HG02840 (cell line): ENCODE measurements around the gene NYAP1.

Experiments
- ATAC-seq: cut with Tn5 transposase; IDR thresholded peaks from one replicate; pipeline ENCODE4 v1.9.1; 2021; ENCODE audit warnings: mild to moderate bottlenecking, moderate library complexity, moderate number of reproducible peaks; ENCODE audit not compliant: unreplicated experiment, low FRiP score

The NYAP1 gene

GRCh38 chr7:100456562-100456961, 27.2 kb upstream of the NYAP1 start:
- no peak for ATAC-seq

DNA sequence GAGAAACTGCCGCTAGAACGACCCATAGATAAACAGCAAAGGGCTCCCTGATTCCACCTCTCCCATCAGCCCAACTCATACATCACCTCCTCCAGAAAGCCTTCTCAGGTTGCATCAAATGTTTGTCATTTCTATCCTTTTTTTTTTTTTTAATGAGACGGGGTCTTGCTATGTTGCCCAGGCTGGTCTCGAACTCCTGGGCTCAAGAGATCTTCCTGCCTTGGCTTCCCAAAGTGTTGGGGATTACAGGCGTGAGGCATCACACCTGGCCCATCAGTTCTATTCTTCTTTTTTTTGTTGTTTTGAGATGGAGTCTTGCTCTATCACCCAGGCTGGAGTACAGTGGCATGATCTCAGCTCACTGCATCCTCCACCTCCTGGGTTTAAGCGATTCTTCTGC, 26.7 kb upstream of the NYAP1 start:
- ATAC-seq = no peak

DNA sequence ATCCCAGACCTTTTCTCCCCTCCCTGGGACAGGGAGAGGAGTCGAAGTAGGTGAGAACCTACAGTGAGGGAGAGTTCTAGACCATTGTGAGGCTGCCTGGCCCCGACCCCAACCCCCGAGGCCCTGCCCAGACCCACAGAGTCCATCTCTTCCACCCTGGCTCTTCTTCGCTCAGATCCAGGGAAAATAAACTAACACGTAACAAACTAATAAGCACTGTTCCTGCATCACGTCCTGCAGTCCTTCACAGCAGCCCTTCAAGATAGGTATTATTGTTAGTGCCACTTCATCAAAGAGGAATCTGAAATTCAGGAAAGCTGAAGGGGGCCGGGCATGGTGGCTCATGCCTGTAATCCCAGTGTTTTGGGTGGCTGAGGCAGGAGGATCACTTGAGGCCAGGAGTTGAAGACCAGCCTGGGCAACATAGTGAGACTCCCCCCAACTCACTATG, 19.5 kb upstream of the NYAP1 start, which contains the start of gene SPACDR:
Gene SPACDR, minus strand, starts transcription at position 51 of the 451 bp plus-strand sequence. CDS start 235 bp downstream, outside the sequence.
- ATAC-seq = no peak

DNA sequence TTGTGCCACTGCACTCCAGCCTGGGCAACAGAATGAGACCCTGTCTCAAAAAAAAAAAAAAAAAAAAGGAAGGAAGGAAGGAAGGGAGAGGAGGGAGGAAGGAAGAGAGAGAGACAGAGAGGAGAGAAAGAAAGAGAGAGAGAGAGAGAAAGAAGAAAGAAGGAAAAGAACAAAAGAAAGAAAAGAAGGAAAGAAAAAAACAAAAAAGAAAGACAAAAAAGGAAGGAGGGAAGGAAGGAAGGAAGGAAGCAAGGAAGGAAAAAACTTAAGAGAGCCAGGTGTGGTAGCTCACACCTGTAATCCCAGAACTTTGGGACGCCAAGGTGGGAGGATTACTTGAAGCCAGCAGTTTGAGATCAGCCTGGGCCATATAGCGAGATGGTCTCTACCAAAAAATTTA, 18.9 kb upstream of the NYAP1 start:
- ATAC-seq = no peak

GRCh38 chr7:100465299-100465698, 18.4 kb upstream of the NYAP1 start:
- no peak for ATAC-seq

DNA sequence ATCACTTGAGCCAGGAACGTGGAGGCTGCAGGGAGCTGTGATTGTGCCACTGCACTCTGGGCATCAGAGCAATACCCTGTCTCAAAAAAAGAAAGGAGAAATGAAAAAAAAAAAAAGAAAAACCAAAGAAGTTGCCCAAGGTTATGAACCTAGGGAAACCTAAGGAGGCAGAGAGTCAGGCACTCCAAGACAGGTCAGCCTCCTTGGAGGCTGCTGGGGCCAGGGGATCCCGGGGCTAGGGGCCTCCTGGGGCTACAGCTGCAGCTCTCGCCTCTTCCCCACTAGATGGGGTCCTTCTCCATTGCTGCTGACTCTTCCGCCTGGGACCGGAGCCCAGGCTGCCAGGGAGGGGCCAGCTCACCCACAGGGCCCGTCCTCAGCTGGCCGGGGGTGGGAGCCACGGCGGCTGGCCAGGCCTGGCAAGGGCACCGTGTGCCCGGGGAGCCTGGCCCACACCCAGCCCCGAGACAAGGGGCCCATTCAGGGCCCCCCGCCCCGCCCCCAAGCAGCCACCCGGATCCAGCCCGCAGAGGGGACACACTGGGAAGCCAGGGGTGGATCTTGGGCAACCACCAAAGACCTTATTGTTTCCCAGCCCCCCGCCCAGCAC, 17.9 kb upstream of the NYAP1 start:
- ATAC-seq = no peak

DNA sequence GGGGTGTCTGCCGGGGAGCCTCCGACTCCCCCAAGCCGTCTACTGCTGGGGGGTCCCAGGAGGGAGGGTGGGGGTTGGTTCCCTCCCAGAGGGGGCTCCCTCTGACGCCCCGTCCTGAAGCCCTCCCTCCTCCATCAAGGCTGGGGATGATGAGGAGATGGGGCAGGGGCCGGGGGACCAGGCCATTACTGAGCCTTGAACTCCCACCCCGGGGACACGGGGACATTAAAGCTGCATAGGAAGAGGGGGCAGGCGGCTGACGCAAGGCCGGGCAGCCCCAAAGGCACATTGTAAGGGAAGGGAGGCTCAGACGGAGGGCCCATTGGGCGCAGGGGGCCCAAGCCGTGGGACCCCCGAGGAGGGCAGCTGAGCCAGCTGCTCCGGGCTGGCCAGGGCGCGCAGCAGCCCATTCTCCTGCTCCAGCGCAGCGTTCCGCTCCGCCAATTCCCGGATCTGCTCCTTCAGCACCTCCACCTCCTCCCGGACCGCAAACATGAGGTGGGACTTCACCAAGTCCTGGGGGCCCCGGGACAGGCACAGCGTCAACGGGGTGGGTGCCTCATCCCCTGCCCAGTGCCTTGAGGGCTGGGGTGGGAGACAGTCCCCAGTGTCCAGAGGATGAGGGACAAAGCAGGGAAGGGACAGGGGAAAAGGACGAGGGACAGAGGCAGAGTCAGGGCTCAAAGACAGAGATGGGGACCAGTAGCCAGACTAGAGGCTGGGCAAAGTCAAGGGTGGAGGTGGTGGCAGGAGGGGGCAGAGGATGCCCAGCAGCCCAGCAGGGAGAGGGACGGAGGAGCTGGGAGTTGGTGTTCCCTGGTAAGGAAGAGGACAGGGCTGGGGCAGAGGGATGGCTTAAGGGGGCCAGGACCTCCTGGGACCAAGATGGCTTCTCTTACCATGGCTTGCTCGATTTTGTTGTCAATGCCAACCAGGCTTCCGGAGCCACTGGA, 16.8 kb upstream of the NYAP1 start:
- ATAC-seq = no peak

DNA sequence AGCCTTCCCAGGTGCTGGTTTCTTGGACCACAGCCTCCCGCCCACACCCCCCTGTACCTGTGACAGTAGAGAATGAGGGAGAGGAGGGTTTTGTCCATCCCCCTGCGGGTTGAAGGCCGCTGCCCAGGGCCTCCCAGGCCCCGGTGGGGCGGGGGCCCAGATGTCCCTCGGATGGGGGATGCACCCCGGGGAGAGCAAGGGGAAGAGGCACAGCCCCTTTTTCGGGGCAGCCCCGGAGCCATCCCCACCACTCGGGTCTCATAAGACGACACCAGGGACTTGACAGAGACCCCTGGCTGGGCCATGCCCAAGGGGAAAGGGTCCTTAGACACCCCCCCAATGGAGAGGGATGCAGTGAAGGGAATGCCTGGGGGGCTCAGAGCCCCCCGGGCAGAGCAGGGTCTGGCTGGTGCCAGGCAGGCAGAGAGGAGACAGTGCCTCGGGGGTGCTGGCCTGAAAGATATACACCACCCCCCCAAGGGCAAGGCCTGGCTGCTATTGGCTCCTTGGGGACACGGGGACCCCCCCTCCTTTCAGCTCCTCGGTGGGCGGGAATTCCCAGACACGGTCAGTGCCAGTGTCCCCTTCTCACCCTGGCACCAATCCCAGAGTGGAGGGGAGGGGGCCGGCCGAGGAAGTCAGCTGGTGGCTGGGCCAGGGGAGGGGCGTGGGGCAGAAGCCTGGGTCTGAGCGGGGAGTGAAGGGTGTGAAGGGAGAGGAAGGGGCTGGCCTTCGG, 15.9 kb upstream of the NYAP1 start:
- ATAC-seq = no peak

DNA sequence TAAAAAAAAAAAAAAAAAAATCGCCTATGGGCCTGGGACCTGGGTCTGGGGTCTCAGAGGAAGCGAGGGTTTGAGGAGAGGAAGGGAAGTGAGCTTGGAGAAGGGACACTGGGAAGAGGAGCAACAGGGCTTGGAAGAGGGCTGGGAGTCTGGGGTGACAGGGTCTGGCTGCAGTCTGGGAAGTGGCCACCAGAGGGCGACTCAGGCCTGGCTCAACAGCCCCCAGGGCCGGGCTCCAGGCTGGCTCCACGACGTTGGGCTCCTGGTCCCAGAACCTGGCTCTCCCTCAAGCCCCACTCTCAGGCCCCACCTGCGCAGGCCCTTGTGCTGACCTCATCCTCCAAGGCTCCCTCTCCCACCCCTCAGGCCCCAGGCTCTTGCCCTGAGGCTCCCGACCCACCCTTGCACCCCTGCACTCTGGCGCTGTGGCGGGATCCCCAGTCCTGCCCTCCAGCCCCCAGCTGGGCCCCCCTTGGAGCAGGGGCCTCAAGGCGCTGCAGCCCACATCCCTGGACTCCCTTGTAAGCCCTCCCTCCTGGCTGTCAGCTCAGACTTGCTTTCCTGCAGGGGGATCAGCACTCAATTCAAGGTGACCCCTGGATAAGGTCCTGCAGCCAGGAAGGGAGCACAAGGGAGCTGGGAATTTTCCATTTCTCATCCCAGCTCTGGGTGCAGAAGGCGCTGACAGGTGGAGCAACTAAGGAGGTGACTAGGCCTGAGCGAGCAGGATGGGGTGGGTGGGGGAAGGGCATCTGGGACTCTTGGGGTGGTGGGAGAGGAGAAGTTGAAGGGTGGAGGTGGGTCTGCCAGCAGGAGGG, 14.3 kb upstream of the NYAP1 start:
- ATAC-seq = no peak

DNA sequence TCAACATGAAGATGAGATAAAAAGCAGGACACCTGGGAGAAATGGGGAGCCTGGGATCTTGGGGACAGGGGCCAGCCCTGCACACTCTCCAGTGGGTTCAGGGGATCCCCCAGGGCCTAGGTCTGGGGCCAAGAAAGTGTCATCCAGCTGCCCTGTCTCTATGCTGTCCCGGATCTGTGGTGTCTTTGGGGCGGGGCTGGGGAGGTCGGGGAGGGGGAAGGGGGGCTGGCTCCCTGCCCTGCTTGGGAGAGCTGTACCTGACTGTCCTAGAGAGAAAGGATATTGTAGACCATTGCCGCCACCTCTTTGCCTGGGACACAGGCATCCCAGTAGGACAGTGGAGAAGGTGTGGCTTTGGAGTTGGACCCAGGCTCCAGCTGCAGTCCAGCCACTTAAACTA, 12.7 kb upstream of the NYAP1 start:
- no peak for ATAC-seq

GRCh38 chr7:100472121-100472851, 11.4 kb upstream of the NYAP1 start:
- ATAC-seq = no peak

DNA sequence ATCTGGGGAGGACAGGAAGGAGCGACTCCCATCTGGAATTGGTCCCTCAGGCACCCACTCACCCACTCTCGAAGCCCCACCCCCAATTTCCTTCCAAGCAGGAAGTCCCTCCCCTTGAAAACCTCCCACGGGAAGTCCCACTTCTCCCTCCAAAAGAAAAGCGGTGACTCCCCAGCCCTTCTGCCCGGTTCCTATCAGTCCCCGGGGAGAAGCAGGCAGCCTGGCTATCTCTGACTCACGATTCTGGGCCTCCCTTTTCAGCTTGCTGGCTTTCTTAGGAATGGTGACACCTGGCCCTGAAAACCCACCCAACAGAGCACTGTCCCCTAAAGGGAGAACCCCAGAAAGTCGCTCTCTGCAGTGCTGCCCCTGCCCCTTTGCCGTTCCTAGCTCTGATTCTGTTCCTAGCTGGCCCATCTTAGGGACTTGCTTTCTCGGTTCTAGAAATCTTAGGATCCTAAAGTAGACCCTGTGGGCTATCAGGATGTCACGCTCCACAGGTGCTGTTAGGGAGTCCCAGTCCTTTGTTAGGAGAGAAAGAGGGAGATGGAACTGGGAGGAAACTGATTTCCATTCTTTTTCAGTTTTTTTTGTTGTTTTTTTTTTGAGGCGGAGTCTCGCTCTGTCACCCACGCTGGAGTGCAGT, 10.8 kb upstream of the NYAP1 start:
- no peak for ATAC-seq

DNA sequence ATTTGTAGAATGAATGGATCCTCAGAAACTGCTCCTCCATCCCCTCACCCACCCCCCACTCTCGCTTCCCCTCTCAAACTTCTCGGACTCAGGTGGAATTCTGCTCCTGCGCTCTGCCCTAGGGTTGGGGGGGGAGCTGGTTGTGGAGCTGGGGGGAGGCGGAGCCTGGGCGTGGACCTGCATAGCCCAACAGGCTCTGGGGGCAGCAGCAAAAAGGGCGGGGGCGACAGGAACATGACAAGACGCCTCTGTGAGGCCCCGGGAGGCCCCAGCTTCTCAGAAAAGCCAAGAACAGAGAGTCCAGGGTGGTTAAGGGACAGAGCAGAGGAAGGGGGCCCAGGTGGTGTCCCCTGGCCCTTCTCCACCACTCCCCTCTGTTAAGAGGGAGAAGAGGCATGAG, 8.2 kb upstream of the NYAP1 start:
- no peak for ATAC-seq

DNA sequence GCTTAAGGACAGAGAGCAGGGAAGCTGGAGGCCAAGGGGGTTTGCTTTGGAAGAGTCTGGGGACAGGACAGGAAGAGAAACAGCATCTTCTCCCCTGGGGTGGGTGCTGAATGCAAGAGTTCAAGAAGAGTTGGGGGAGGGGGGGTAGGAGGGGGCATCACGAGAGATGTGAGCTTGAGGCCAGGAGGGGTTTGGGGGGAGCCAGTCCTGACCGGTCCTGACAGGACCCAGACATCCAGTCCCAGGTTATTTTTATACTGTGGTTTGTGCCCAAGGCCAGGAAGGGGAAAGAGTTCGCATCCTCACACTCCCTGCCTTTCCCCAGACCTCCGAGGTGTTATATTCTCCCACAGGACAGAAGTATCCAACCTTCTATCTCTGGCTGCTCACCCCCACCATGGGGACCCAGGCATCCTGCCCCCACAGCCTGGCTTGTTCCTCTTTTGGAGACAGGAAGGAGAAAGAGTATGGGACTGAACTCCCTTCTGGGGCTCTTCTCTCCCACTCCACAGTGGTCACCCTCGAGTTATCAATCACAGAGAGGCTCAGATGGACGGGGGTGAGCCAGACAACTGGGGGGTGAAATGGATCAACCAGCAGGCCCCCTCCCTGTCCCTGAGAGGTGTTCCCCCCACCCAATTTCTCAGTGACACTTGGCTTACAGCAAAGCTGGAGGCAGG, 7.5 kb upstream of the NYAP1 start:
- no peak for ATAC-seq

DNA sequence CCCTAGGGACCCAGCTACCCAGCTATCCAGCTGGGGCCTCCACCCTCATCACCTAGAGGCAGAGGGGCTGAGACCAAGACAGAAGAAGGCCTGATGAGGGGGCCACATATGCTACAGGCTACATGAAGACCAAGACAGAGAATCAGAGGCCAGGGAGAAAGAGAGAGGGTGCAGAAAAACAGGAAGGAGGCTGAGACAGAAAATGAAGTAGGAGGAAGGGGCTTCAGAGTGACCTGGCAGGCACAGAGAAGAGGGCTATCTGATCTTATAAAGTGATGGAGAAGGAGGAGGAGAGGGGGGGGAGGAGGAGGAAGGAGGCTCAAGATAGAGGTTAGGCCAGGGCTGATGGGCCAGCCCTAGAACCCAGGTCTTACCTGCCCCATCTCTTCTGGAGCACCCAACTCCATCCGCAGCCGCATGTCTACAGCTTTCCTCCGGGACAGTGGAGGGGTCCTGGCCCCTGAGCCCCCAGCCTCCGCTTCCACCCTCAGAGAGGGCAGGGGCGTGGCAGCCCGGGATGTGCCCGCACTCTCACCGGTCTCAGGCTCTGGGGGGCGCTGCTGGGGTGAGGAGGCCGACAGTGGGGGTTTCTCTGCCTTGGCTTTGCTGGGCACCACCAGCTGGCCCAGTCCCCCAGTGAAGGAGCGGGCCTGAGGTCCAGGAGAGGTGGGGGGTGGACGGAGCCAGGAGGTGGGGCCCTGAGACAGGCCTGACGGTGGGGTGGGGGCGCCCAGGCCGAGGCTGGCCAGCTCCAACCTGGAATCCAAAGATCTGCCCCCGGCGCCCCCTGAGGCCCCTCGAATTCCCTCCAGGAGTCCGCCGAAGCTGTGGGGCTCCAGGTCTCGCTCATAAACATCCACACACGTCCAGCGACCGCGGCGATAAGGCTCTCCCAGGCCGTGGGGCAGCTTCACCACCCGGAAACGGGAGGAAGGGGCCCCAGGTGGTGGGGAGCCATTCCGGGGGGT, 6.5 kb upstream of the NYAP1 start:
- no peak for ATAC-seq

DNA sequence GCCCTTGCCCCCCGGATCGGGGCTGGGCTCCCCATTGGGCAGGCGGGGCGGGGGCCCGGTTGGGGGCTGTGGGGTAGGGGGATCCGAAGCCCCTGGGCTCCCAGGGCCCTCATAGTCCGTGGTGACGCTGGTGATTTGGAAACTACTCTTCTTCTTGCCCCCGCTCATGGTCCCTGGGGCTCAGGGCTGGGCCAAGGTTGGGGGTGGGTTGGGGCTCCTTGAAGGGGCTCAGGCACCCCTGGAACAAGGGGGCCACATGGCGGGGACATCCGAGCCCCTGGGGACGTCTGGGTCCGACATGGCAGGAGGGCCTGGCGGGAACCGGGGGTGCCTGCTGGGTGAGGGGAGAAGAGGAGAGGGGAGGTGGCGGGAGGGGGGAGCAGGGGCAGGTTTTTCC, 5.9 kb upstream of the NYAP1 start:
- ATAC-seq = no peak

- ATAC-seq = peak; percentile 47
Measured at GRCh38 chr7:100478958-100479660, 4.6 kb upstream of the NYAP1 start, which contains the start of gene TSC22D4. Gene TSC22D4, minus strand, starts transcription at chr7:100479214. Its CDS starts 1,176 bp downstream, at chr7:100478038.
